Measurements from ENCODE around the gene MAML3.
"Not testable (repeated sequence)": the region's sequence is repeated elsewhere in the genome, so short reads cannot be mapped to it uniquely, and the experiment has no call there.

MAML3 gene

GRCh38 chr4:139955600-139955999, 198.4 kb downstream of the MAML3 start:
- TF ChIP-seq CTCF (conservative IDR thresholded peaks at IDR 0.05), result no peak
- H3K27ac ChIP-seq, result 0 out of 2 replicates have a peak overlapping the region, but pooled peaks have one; percentile 9

GRCh38 chr4:139954512-139954911, 199.5 kb downstream of the MAML3 start:
- TF ChIP-seq CTCF (conservative IDR thresholded peaks at IDR 0.05), result no peak
- H3K27ac ChIP-seq, result no peak overlapping the region

GRCh38 chr4:139951021-139951420, 203.0 kb downstream of the MAML3 start:
- H3K27ac ChIP-seq, result no peak overlapping the region; the same call in 1 of the 2 replicates
- TF ChIP-seq CTCF (conservative IDR thresholded peaks at IDR 0.05), result no peak

- TF ChIP-seq CTCF (conservative IDR thresholded peaks at IDR 0.05), result no peak
- no peak overlapping the region; the same call in 1 of the 2 replicates for H3K27ac ChIP-seq
Measured at GRCh38 chr4:139950568-139950967, 203.4 kb downstream of the MAML3 start.

- H3K27ac ChIP-seq, result not testable (repeated sequence)
Measured at GRCh38 chr4:139944916-139945315, 209.1 kb downstream of the MAML3 start.

- H3K27ac ChIP-seq, result no peak overlapping the region
- TF ChIP-seq CTCF (conservative IDR thresholded peaks at IDR 0.05), result no peak
Measured at GRCh38 chr4:139943277-139943676, 210.7 kb downstream of the MAML3 start.

GRCh38 chr4:139942241-139942640, 211.7 kb downstream of the MAML3 start:
- no peak overlapping the region for H3K27ac ChIP-seq
- no peak for TF ChIP-seq CTCF (conservative IDR thresholded peaks at IDR 0.05)

GRCh38 chr4:139940600-139940999, 213.4 kb downstream of the MAML3 start:
- H3K27ac ChIP-seq, result no peak overlapping the region
- no peak for TF ChIP-seq CTCF (conservative IDR thresholded peaks at IDR 0.05)

Data from VCaP (cell line).